ENCODE results near the gene HIF1AN. TPM values are rescaled to one million over a fixed set of nuclear protein-coding genes. Genes with fewer than 3 reads are reported as not detected.

The HIF1AN gene
- total and polyA plus RNA-seq, 2 donors from 2014 or later, result 10.9 to 40.6 TPM

DNA sequence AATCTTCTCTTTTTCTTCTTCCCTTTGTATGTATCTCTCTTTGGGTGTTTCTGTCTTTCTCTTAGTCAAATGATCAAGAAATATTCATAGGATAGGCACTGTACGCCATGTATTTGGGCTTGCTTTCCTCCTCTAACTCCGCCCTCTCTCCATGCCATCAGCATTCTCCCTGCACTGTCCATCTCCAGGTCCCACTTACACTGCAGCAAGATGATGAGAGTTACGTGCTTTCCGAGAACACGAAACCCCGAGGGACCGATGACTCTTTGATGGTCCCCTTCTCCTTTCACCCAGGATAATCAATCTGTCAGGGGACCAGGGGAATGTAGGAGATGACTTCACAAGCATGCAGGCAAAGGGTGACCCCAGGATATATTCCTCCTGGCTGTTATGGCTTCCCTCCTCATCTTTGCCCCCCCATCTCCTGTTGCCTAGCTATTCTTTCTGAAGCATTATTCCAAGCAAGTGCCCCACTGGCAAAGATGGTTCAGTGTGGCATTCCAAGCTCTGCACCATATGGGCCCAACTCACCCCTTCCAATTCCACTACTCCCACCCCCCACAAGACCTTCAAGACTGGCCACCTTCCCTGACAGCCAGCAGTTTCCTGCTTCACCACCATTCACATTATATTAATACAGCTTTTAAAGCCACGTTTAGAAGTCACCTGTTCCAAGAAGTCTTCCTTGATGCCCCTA is 40.0 kb downstream of the HIF1AN start:
- Histone ChIP-seq H3K27ac (ENCODE audit: low read depth in 2 of 2, low read length in 2 of 2) (no peak overlapping the region), H3K4me1 (ENCODE audit: control insufficient read depth in 2 of 3, insufficient read depth in 2 of 3, low read depth in 1 of 3, low read length in 3 of 3) (no peaks in the 10 kb centered on the region), H3K9ac (ENCODE audit: low read length in 3 of 3) (no peak overlapping the region), H3K27me3 (ENCODE audit: control insufficient read depth, insufficient read depth, low read length) (no peaks in the 10 kb centered on the region), H3K36me3 (ENCODE audit: control insufficient read depth in 2 of 3, insufficient read depth in 3 of 3, low read length in 3 of 3) (no peaks in the 10 kb centered on the region), H3K4me3 (ENCODE audit: low read length in 3 of 3) (no peak overlapping the region), H3K9me3 (ENCODE audit: control insufficient read depth in 2 of 3, insufficient read depth in 1 of 3, low read length in 3 of 3) (no peaks in the 10 kb centered on the region)
- intact Hi-C loops (cut with DNase I), result no loop called here
- FAIRE-seq (no peak), DNase-seq (no peak)
- TF ChIP-seq, protein P1, sequence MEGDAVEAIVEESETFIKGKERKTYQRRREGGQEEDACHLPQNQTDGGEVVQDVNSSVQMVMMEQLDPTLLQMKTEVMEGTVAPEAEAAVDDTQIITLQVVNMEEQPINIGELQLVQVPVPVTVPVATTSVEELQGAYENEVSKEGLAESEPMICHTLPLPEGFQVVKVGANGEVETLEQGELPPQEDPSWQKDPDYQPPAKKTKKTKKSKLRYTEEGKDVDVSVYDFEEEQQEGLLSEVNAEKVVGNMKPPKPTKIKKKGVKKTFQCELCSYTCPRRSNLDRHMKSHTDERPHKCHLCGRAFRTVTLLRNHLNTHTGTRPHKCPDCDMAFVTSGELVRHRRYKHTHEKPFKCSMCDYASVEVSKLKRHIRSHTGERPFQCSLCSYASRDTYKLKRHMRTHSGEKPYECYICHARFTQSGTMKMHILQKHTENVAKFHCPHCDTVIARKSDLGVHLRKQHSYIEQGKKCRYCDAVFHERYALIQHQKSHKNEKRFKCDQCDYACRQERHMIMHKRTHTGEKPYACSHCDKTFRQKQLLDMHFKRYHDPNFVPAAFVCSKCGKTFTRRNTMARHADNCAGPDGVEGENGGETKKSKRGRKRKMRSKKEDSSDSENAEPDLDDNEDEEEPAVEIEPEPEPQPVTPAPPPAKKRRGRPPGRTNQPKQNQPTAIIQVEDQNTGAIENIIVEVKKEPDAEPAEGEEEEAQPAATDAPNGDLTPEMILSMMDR (IDR thresholded peaks at IDR 0.05; ENCODE audit: borderline replicate concordance, extremely low read depth, insufficient read depth), result no peak

- no peak overlapping the region for H3K27ac ChIP-seq (ENCODE audit: low read depth in 2 of 2, low read length in 2 of 2)
- no peaks in the 10 kb centered on the region for H3K36me3 ChIP-seq (ENCODE audit: control insufficient read depth in 2 of 3, insufficient read depth in 3 of 3, low read length in 3 of 3)
- no peaks in the 10 kb centered on the region for H3K9me3 ChIP-seq (ENCODE audit: control insufficient read depth in 2 of 3, insufficient read depth in 1 of 3, low read length in 3 of 3)
- no peak overlapping the region for H3K9ac ChIP-seq (ENCODE audit: low read length in 3 of 3)
- no peaks in the 10 kb centered on the region for H3K27me3 ChIP-seq (ENCODE audit: control insufficient read depth, insufficient read depth, low read length)
- intact Hi-C loops (cut with DNase I), result no loop called here
- no peaks in the 10 kb centered on the region for H3K4me1 ChIP-seq (ENCODE audit: control insufficient read depth in 2 of 3, insufficient read depth in 2 of 3, low read depth in 1 of 3, low read length in 3 of 3)
- TF ChIP-seq, protein P1 (IDR thresholded peaks at IDR 0.05; ENCODE audit: borderline replicate concordance, extremely low read depth, insufficient read depth), result no peak
- no peak overlapping the region for H3K4me3 ChIP-seq (ENCODE audit: low read length in 3 of 3)
- FAIRE-seq (no peak), DNase-seq (no peak)
Measured at GRCh38 chr10:100576282-100576635, 40.5 kb downstream of the HIF1AN start.

DNA sequence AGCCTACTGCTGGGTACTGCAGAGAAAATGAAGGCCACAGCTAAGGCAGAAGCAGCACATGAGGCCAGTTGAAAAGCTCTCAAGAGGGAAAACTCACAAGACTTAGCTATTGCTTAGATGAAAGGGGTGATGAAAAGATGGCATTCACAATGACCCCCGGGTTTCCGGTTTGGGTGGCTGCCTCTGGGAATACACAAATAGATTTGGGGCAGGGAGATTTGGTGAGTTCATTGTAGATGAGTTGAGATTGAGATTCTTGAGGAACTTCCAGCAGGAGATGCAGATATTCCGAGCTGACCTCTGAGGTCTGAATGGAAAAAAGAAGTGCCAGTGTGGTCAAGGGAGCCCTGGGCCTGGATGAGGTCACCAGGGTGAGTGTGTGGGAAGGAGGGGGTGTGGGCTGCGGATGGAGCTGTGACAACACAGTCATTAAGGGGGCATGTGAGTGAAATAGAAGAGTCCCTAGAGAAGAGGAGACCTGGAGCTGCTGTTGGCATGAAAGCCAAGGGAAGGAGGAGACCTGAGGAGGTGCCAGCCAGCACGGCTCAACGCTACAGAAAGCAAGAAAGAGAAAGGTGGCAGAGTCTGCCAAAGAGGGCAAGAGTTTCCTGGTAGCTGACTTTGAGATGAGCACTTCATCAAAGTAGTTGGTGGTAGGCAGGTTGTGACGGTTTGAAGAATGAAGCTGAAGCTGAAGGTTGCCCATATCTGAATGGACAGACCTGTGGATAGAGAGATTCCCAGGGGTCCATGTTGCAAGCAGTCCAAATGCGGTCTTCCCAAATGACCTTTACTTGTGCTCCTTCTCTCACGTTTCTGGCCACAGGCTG is 43.7 kb downstream of the HIF1AN start:
- Histone ChIP-seq H3K4me3 (ENCODE audit: low read length in 3 of 3) (no peak overlapping the region), H3K27ac (ENCODE audit: low read depth in 2 of 2, low read length in 2 of 2) (no peak overlapping the region), H3K27me3 (ENCODE audit: control insufficient read depth, insufficient read depth, low read length) (no peaks in the 10 kb centered on the region), H3K4me1 (ENCODE audit: control insufficient read depth in 2 of 3, insufficient read depth in 2 of 3, low read depth in 1 of 3, low read length in 3 of 3) (no peaks in the 10 kb centered on the region), H3K9me3 (ENCODE audit: control insufficient read depth in 2 of 3, insufficient read depth in 1 of 3, low read length in 3 of 3) (no peaks in the 10 kb centered on the region), H3K36me3 (ENCODE audit: control insufficient read depth in 2 of 3, insufficient read depth in 3 of 3, low read length in 3 of 3) (no peaks in the 10 kb centered on the region), H3K9ac (ENCODE audit: low read length in 3 of 3) (no peak overlapping the region)
- no peak for FAIRE-seq
- TF ChIP-seq, protein P1 (IDR thresholded peaks at IDR 0.05; ENCODE audit: borderline replicate concordance, extremely low read depth, insufficient read depth), result no peak
- no peak for DNase-seq
- intact Hi-C loops (cut with DNase I), result no loop called here
